ENCODE measurements around the gene MYH6.

DNA sequence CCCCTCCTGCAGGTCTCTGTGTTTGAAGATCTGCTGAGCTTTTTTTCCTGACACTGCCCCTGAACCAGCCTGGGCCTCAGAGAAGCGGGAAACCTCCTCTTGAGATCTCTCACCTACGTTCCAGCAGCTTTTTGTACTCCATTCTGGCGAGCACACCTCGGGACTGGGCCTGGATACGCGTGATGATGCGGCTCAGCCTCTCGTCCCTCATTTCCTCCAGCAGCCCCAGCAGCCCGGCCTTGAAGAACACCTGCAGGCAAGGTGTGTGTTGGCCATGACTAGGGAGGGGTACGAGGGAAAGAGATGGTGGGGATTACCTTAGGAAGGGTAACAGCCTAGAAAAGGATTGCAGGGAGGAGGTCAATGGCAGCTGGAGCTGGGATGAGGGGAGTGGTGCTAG lies 17.1 kb upstream of the MYH6 start:
- TF ChIP-seq, protein P1, sequence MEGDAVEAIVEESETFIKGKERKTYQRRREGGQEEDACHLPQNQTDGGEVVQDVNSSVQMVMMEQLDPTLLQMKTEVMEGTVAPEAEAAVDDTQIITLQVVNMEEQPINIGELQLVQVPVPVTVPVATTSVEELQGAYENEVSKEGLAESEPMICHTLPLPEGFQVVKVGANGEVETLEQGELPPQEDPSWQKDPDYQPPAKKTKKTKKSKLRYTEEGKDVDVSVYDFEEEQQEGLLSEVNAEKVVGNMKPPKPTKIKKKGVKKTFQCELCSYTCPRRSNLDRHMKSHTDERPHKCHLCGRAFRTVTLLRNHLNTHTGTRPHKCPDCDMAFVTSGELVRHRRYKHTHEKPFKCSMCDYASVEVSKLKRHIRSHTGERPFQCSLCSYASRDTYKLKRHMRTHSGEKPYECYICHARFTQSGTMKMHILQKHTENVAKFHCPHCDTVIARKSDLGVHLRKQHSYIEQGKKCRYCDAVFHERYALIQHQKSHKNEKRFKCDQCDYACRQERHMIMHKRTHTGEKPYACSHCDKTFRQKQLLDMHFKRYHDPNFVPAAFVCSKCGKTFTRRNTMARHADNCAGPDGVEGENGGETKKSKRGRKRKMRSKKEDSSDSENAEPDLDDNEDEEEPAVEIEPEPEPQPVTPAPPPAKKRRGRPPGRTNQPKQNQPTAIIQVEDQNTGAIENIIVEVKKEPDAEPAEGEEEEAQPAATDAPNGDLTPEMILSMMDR (IDR thresholded peaks at IDR 0.05): no peak
- TF ChIP-seq POLR2A (IDR thresholded peaks at IDR 0.05): no peak
